GM12864 (cell line): ENCODE data around the gene RHOBTB1.

Experiments
- DNase-seq: peaks from one replicate; pipeline ENCODE4 v3.0.0-alpha.2; 2011; ENCODE audit warnings: low read depth
- H3K4me3 ChIP-seq: 2 replicates; pipeline ENCODE4 v1.5.1; 2011; ENCODE audit warnings: mild to moderate bottlenecking, low read depth, low read length, control low read depth
- CTCF ChIP-seq: IDR thresholded peaks from 2 replicates; pipeline ENCODE4 v1.5.1; 2011; ENCODE audit warnings: low read depth, mild to moderate bottlenecking, moderate library complexity, low read length, control low read depth, inconsistent platforms; ENCODE audit errors: missing control alignments

Gene RHOBTB1

GRCh38 chr10:60883187-60883586 lies 60.8 kb downstream of the RHOBTB1 start:
- DNase-seq, result no peak
- peak; percentile 62 for TF ChIP-seq CTCF
- no peak overlapping the region for H3K4me3 ChIP-seq

- no peak overlapping the region for H3K4me3 ChIP-seq
- DNase-seq, result no peak
- no peak for TF ChIP-seq CTCF
These were observed 65.8 kb downstream of the RHOBTB1 start for GRCh38 chr10:60878224-60878623.

GRCh38 chr10:60877777-60878120 lies 66.2 kb downstream of the RHOBTB1 start:
- DNase-seq, result no peak
- no peak overlapping the region for H3K4me3 ChIP-seq
- no peak for TF ChIP-seq CTCF

- TF ChIP-seq CTCF, result no peak
- no peak for DNase-seq
- no peak overlapping the region for H3K4me3 ChIP-seq
These were observed 66.8 kb downstream of the RHOBTB1 start for GRCh38 chr10:60877061-60877776.

- TF ChIP-seq CTCF, result no peak
- no peak for DNase-seq
- H3K4me3 ChIP-seq, result no peak overlapping the region
These were observed 70.2 kb downstream of the RHOBTB1 start for GRCh38 chr10:60873758-60874157.

GRCh38 chr10:60872451-60872850 lies 71.5 kb downstream of the RHOBTB1 start:
- no peak overlapping the region for H3K4me3 ChIP-seq
- no peak for TF ChIP-seq CTCF
- DNase-seq, result no peak

GRCh38 chr10:60871215-60871614 lies 72.8 kb downstream of the RHOBTB1 start:
- no peak for DNase-seq
- TF ChIP-seq CTCF, result no peak
- no peak overlapping the region for H3K4me3 ChIP-seq
